WTC11 (cell line): ENCODE results near the gene ALDOA. TPM values are rescaled to one million over a fixed set of nuclear protein-coding genes. Genes with fewer than 3 reads are reported as not detected.

Experiments
- ATF1 ChIP-seq: sonication (generic); formaldehyde crosslinking; IDR thresholded peaks from 2 replicates; pipeline ENCODE4 v1.8.1; 2023; ENCODE audit warnings: mild to moderate bottlenecking, moderate library complexity, missing genetic modification reagents
- ESRRA ChIP-seq: sonication (generic); formaldehyde crosslinking; IDR thresholded peaks from 2 replicates; pipeline ENCODE4 v1.8.1; 2022; ENCODE audit warnings: mild to moderate bottlenecking, missing genetic modification reagents, borderline replicate concordance
- ETV6 ChIP-seq: sonication (generic); formaldehyde crosslinking; IDR thresholded peaks from 2 replicates; pipeline ENCODE4 v1.8.1; 2022; ENCODE audit warnings: mild to moderate bottlenecking, missing genetic modification reagents
- NFATC4 ChIP-seq: fragments of 250-450 bp; sonication (Bioruptor Pico); IDR thresholded peaks from 2 replicates; pipeline ENCODE4 v1.9.0; 2021; ENCODE audit warnings: mild to moderate bottlenecking
- NFE2L1 ChIP-seq: sonication (generic); formaldehyde crosslinking; IDR thresholded peaks from 2 replicates; pipeline ENCODE4 v1.8.1; 2023; ENCODE audit warnings: missing genetic modification reagents
- NR1H2 ChIP-seq: sonication (generic); formaldehyde crosslinking; IDR thresholded peaks from 2 replicates; pipeline ENCODE4 v1.9.0; 2021; ENCODE audit warnings: mild to moderate bottlenecking, moderate library complexity, missing genetic modification reagents
- PRRX2 ChIP-seq: fragments of 250-450 bp; sonication (Bioruptor Pico); IDR thresholded peaks from 2 replicates; pipeline ENCODE4 v1.8.0; 2021; ENCODE audit warnings: mild to moderate bottlenecking
- RELA ChIP-seq: sonication (generic); formaldehyde crosslinking; IDR thresholded peaks from 2 replicates; pipeline ENCODE4 v1.8.1; 2022; ENCODE audit warnings: missing genetic modification reagents, mild to moderate bottlenecking, borderline replicate concordance
- SOX15 ChIP-seq: fragments of 250-450 bp; sonication (Bioruptor Pico); IDR thresholded peaks from 2 replicates; pipeline ENCODE4 v1.9.0; 2021; ENCODE audit warnings: mild to moderate bottlenecking
- TEAD1 ChIP-seq: sonication (generic); formaldehyde crosslinking; IDR thresholded peaks from 2 replicates; pipeline ENCODE4 v1.8.0; 2022; ENCODE audit warnings: mild to moderate bottlenecking, missing genetic modification reagents
- TEAD4 ChIP-seq: sonication (generic); formaldehyde crosslinking; IDR thresholded peaks from 2 replicates; pipeline ENCODE4 v1.8.0; 2022; ENCODE audit warnings: mild to moderate bottlenecking, missing genetic modification reagents
- ZBTB21 ChIP-seq: sonication (generic); formaldehyde crosslinking; IDR thresholded peaks from 2 replicates; pipeline ENCODE4 v1.8.1; 2023; ENCODE audit warnings: mild to moderate bottlenecking, missing genetic modification reagents, borderline replicate concordance
- ZNF232 ChIP-seq: sonication (generic); formaldehyde crosslinking; IDR thresholded peaks from 2 replicates; pipeline ENCODE4 v1.8.0; 2022; ENCODE audit warnings: mild to moderate bottlenecking, missing genetic modification reagents
- ZNF423 ChIP-seq: fragments of 250-450 bp; sonication (Bioruptor Pico); IDR thresholded peaks from 2 replicates; pipeline ENCODE4 v2.1.2; 2022; ENCODE audit warnings: mild to moderate bottlenecking, moderate library complexity
- total RNA-seq: library from RNA; stranded (reverse); gene quantifications from 3 replicates; pipeline ENCODE4 v1.2.3, GENCODE V29; 2021
- TF ChIP-seq, protein P1 (sequence below): fragments of 250-450 bp; sonication (Bioruptor Pico); IDR thresholded peaks from 2 replicates; pipeline ENCODE4 v1.9.0; 2021; ENCODE audit warnings: moderate library complexity, mild to moderate bottlenecking, inconsistent platforms, borderline replicate concordance
- TF ChIP-seq, protein P2 (sequence below): sonication (generic); formaldehyde crosslinking; IDR thresholded peaks from 2 replicates; pipeline ENCODE4 v1.8.1; 2023; ENCODE audit warnings: mild to moderate bottlenecking, missing genetic modification reagents, borderline replicate concordance
- TF ChIP-seq, protein P3 (sequence below): fragments of 250-450 bp; sonication (Bioruptor Pico); IDR thresholded peaks from 2 replicates; pipeline ENCODE4 v1.9.0; 2021; ENCODE audit warnings: mild to moderate bottlenecking, borderline replicate concordance
- TF ChIP-seq, protein P4 (sequence below): sonication (generic); formaldehyde crosslinking; IDR thresholded peaks from 2 replicates; pipeline ENCODE4 v1.8.1; 2023; ENCODE audit warnings: mild to moderate bottlenecking, missing genetic modification reagents, moderate library complexity
- TF ChIP-seq, protein P5 (sequence below): fragments of 250-450 bp; sonication (Bioruptor Pico); IDR thresholded peaks from 2 replicates; pipeline ENCODE4 v2.1.2; 2022; ENCODE audit warnings: mild to moderate bottlenecking, moderate library complexity
- TF ChIP-seq, protein P6 (sequence below): sonication (generic); formaldehyde crosslinking; IDR thresholded peaks from 2 replicates; pipeline ENCODE4 v1.8.1; 2023; ENCODE audit warnings: mild to moderate bottlenecking, missing genetic modification reagents
- TF ChIP-seq, protein P7 (sequence below): fragments of 250-450 bp; sonication (Bioruptor Pico); IDR thresholded peaks from 2 replicates; pipeline ENCODE4 v1.9.0; 2021; ENCODE audit warnings: mild to moderate bottlenecking
- TF ChIP-seq, protein P8 (sequence below): sonication (generic); formaldehyde crosslinking; IDR thresholded peaks from 2 replicates; pipeline ENCODE4 v1.8.0; 2022; ENCODE audit warnings: mild to moderate bottlenecking, missing genetic modification reagents

Gene ALDOA
- total RNA-seq, 1 experiment from 2014 or later, result 1,537 TPM

DNA sequence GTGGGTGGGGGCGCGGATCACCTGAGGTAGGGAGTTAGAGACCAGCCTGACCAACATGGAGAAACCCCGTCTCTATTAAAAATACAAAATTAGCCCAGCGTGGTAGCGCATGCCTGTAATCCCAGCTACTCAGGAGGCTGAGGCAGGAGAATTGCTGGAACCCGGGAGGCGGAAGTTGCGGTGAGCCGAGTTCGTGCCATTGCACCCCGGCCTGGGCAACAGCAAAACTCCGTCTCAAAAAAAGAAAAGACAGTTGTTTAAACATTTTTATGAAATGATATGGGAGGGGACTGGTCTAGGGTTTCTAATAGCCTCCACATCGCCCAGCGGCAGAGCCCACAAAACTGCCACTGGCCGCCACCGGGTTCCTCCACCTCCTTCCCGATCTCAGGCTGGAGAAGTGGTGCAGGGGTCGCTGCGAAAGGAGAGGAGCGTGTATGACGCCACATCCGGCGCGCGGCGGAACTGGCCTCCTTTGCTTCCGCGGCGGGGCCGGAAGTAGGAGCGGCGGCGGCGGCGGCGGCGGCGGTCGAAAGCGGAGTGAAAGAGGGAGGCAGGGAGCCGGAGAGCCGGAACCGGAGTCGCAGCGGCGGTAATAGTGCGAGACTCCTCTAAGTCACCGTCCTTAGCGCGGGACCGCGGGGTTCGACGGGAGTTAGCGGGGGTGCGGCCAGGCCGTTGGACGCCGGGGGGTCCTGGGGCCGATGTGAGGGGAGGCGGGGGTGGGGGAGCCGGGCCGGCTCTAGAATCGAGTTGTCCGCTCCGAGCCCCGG is 10.1 kb downstream of the ALDOA start, which contains the start of gene PPP4C (continued):
- TF ChIP-seq, protein P1, sequence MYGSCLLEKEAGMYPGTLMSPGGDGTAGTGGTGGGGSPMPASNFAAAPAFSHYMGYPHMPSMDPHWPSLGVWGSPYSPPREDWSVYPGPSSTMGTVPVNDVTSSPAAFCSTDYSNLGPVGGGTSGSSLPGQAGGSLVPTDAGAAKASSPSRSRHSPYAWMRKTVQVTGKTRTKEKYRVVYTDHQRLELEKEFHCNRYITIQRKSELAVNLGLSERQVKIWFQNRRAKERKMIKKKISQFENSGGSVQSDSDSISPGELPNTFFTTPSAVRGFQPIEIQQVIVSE (CRISPR knock-in tag), result no peak
- TF ChIP-seq ETV6 (CRISPR knock-in tag) (peak; percentile 71), ZBTB21 (no peak), NFATC4 (no peak), ZNF423 (CRISPR knock-in tag) (no peak), ESRRA (0 out of 2 replicates have a peak, but pooled peaks have one; percentile 11), NR1H2 (no peak), ATF1 (no peak), PRRX2 (no peak), SOX15 (CRISPR knock-in tag) (no peak), RELA (CRISPR knock-in tag) (no peak), TEAD4 (no peak), TEAD1 (CRISPR knock-in tag) (peak; percentile 43; the same call in 1 of the 2 replicates), NFE2L1 (CRISPR knock-in tag) (peak; percentile 29; the same call in 1 of the 2 replicates), ZNF232 (CRISPR knock-in tag) (no peak)
- TF ChIP-seq, protein P2, sequence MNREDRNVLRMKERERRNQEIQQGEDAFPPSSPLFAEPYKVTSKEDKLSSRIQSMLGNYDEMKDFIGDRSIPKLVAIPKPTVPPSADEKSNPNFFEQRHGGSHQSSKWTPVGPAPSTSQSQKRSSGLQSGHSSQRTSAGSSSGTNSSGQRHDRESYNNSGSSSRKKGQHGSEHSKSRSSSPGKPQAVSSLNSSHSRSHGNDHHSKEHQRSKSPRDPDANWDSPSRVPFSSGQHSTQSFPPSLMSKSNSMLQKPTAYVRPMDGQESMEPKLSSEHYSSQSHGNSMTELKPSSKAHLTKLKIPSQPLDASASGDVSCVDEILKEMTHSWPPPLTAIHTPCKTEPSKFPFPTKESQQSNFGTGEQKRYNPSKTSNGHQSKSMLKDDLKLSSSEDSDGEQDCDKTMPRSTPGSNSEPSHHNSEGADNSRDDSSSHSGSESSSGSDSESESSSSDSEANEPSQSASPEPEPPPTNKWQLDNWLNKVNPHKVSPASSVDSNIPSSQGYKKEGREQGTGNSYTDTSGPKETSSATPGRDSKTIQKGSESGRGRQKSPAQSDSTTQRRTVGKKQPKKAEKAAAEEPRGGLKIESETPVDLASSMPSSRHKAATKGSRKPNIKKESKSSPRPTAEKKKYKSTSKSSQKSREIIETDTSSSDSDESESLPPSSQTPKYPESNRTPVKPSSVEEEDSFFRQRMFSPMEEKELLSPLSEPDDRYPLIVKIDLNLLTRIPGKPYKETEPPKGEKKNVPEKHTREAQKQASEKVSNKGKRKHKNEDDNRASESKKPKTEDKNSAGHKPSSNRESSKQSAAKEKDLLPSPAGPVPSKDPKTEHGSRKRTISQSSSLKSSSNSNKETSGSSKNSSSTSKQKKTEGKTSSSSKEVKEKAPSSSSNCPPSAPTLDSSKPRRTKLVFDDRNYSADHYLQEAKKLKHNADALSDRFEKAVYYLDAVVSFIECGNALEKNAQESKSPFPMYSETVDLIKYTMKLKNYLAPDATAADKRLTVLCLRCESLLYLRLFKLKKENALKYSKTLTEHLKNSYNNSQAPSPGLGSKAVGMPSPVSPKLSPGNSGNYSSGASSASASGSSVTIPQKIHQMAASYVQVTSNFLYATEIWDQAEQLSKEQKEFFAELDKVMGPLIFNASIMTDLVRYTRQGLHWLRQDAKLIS, result no peak
- TF ChIP-seq, protein P3, sequence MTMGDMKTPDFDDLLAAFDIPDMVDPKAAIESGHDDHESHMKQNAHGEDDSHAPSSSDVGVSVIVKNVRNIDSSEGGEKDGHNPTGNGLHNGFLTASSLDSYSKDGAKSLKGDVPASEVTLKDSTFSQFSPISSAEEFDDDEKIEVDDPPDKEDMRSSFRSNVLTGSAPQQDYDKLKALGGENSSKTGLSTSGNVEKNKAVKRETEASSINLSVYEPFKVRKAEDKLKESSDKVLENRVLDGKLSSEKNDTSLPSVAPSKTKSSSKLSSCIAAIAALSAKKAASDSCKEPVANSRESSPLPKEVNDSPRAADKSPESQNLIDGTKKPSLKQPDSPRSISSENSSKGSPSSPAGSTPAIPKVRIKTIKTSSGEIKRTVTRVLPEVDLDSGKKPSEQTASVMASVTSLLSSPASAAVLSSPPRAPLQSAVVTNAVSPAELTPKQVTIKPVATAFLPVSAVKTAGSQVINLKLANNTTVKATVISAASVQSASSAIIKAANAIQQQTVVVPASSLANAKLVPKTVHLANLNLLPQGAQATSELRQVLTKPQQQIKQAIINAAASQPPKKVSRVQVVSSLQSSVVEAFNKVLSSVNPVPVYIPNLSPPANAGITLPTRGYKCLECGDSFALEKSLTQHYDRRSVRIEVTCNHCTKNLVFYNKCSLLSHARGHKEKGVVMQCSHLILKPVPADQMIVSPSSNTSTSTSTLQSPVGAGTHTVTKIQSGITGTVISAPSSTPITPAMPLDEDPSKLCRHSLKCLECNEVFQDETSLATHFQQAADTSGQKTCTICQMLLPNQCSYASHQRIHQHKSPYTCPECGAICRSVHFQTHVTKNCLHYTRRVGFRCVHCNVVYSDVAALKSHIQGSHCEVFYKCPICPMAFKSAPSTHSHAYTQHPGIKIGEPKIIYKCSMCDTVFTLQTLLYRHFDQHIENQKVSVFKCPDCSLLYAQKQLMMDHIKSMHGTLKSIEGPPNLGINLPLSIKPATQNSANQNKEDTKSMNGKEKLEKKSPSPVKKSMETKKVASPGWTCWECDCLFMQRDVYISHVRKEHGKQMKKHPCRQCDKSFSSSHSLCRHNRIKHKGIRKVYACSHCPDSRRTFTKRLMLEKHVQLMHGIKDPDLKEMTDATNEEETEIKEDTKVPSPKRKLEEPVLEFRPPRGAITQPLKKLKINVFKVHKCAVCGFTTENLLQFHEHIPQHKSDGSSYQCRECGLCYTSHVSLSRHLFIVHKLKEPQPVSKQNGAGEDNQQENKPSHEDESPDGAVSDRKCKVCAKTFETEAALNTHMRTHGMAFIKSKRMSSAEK (CRISPR knock-in tag), result no peak
- TF ChIP-seq, protein P4, sequence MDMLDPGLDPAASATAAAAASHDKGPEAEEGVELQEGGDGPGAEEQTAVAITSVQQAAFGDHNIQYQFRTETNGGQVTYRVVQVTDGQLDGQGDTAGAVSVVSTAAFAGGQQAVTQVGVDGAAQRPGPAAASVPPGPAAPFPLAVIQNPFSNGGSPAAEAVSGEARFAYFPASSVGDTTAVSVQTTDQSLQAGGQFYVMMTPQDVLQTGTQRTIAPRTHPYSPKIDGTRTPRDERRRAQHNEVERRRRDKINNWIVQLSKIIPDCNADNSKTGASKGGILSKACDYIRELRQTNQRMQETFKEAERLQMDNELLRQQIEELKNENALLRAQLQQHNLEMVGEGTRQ (CRISPR knock-in tag), result no peak
- TF ChIP-seq, protein P5, sequence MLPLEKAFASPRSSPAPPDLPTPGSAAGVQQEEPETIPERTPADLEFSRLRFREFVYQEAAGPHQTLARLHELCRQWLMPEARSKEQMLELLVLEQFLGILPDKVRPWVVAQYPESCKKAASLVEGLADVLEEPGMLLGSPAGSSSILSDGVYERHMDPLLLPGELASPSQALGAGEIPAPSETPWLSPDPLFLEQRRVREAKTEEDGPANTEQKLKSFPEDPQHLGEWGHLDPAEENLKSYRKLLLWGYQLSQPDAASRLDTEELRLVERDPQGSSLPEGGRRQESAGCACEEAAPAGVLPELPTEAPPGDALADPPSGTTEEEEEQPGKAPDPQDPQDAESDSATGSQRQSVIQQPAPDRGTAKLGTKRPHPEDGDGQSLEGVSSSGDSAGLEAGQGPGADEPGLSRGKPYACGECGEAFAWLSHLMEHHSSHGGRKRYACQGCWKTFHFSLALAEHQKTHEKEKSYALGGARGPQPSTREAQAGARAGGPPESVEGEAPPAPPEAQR, result no peak
- TF ChIP-seq, protein P6, sequence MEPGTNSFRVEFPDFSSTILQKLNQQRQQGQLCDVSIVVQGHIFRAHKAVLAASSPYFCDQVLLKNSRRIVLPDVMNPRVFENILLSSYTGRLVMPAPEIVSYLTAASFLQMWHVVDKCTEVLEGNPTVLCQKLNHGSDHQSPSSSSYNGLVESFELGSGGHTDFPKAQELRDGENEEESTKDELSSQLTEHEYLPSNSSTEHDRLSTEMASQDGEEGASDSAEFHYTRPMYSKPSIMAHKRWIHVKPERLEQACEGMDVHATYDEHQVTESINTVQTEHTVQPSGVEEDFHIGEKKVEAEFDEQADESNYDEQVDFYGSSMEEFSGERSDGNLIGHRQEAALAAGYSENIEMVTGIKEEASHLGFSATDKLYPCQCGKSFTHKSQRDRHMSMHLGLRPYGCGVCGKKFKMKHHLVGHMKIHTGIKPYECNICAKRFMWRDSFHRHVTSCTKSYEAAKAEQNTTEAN (CRISPR knock-in tag), result no peak
- TF ChIP-seq, protein P7, sequence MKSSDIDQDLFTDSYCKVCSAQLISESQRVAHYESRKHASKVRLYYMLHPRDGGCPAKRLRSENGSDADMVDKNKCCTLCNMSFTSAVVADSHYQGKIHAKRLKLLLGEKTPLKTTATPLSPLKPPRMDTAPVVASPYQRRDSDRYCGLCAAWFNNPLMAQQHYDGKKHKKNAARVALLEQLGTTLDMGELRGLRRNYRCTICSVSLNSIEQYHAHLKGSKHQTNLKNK (CRISPR knock-in tag), result no peak
- TF ChIP-seq, protein P8, sequence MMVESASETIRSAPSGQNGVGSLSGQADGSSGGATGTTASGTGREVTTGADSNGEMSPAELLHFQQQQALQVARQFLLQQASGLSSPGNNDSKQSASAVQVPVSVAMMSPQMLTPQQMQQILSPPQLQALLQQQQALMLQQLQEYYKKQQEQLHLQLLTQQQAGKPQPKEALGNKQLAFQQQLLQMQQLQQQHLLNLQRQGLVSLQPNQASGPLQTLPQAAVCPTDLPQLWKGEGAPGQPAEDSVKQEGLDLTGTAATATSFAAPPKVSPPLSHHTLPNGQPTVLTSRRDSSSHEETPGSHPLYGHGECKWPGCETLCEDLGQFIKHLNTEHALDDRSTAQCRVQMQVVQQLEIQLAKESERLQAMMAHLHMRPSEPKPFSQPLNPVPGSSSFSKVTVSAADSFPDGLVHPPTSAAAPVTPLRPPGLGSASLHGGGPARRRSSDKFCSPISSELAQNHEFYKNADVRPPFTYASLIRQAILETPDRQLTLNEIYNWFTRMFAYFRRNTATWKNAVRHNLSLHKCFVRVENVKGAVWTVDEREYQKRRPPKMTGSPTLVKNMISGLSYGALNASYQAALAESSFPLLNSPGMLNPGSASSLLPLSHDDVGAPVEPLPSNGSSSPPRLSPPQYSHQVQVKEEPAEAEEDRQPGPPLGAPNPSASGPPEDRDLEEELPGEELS, result no peak
